Lower lobe of right lung (tissue), 2 donors: ENCODE measurements around the gene DEGS2. TPM values are rescaled to one million over a fixed set of nuclear protein-coding genes. Genes with fewer than 3 reads are reported as not detected.

Experiments
- ATAC-seq, 2 donors: fragments of 200-7000 bp; cut with Tn5 transposase; one replicate each; pipeline ENCODE4 v1.9.1; 2020 to 2022; ENCODE audit warnings: mild to moderate bottlenecking in 2 of 2, moderate library complexity in 2 of 2
- DNase-seq: peaks from one replicate; pipeline ENCODE4 v3.0.0-alpha.2; 2020
- H3K27ac ChIP-seq: fragments of 200-600 bp; one replicate; pipeline ENCODE4 v1.8.0; 2022
- H3K27me3 ChIP-seq: fragments of 200-600 bp; one replicate; pipeline ENCODE4 v1.8.0; 2022; ENCODE audit warnings: low read depth
- H3K36me3 ChIP-seq: fragments of 200-600 bp; one replicate; pipeline ENCODE4 v1.8.0; 2022; ENCODE audit warnings: mild to moderate bottlenecking
- H3K4me1 ChIP-seq: fragments of 200-600 bp; one replicate; pipeline ENCODE4 v1.8.0; 2022
- H3K4me3 ChIP-seq: fragments of 200-600 bp; one replicate; pipeline ENCODE4 v1.8.0; 2022; ENCODE audit warnings: mild to moderate bottlenecking
- H3K9me3 ChIP-seq: fragments of 200-600 bp; one replicate; pipeline ENCODE4 v1.8.0; 2022
- CTCF ChIP-seq: fragments of 200-600 bp; IDR thresholded peaks from one replicate; pipeline ENCODE4 v1.8.0; 2022; ENCODE audit warnings: antibody characterized with exemption, mild to moderate bottlenecking
- intact Hi-C: fragments of 100-400 bp; cut with DNase I; formaldehyde crosslinking; loops from one replicate; pipeline ENCODE4 v1.11.0; 2022
- total RNA-seq: library from RNA; stranded (reverse); fragmentation: NEBNext Ultra II Directional; extraction: Animal tissue kit (Norgen Biotek cat#: 25700); gene quantifications from one replicate; pipeline ENCODE4 v1.2.1, GENCODE V29; 2021
- donor health status: DM: no; HTN: yes; CAD: no; lungs with severe emphysema.

The DEGS2 gene
- total RNA-seq, 1 donor from 2014 or later, result 5.8 TPM

DNA sequence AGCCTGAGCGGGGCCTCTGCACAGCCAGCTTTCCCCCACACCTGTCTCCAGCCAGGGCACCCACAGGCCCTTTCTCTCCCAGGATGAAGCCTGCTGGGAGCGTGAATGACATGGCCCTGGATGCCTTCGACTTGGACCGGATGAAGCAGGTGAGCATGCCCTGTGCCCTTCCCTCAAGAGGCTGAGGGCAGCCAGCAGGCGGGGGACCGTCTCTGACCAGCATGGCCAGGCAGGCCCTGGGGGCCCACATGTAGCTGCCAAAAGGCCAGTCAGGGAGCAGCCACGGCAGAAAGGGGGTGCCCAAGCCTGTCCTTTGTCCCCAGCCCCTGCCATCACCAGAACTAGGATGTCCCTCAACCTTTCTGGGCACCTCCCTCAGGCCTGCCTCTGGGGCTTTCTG lies 18.3 kb downstream of the DEGS2 start:
- TF ChIP-seq CTCF, result no peak
- intact Hi-C loops, result no loop called here
- Histone ChIP-seq H3K4me3 (peak overlapping the region; percentile 21), H3K9me3 (no peaks in the 10 kb centered on the region), H3K4me1 (peaks cover 53% of the 10 kb centered on the region), H3K36me3 (peaks cover 53% of the 10 kb centered on the region), H3K27me3 (no peaks in the 10 kb centered on the region), H3K27ac (peak overlapping the region; percentile 79)
- peak in 1 of 2 donors; percentile 2 for ATAC-seq
- no peak for DNase-seq

GRCh38 chr14:100140452-100141078 lies 18.9 kb downstream of the DEGS2 start:
- peak overlapping the region; percentile 21 for H3K4me3 ChIP-seq
- H3K36me3 ChIP-seq, result peaks cover 58% of the 10 kb centered on the region
- no peaks in the 10 kb centered on the region for H3K27me3 ChIP-seq
- peak overlapping the region; percentile 79 for H3K27ac ChIP-seq
- intact Hi-C loops, result no loop called here
- DNase-seq, result no peak
- peak; percentile 58 for TF ChIP-seq CTCF
- H3K4me1 ChIP-seq, result peaks cover 48% of the 10 kb centered on the region
- H3K9me3 ChIP-seq, result no peaks in the 10 kb centered on the region
- ATAC-seq, result peak; percentile 48 to 65

DNA sequence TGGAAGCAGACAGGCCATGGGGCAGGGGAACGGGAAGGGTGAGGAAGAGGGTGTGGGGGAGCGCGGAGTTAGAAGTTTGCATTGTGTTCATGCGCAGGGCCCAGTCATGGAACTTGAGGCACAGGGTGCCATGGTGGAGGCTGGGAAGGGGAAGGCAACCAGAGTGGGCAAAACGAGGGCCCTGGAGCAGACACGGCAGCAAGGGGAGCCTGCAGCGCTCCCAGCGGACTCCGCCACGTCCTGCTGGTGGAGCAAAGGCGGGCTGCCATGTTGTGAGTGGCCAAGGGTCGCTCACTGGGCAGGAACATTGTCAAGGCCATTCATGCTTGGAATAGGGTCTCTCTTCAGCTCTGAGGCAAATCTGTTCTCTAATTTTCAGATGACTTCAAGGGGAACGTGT lies 20.5 kb downstream of the DEGS2 start:
- intact Hi-C loops, result no loop called here
- Histone ChIP-seq H3K9me3 (no peaks in the 10 kb centered on the region), H3K27ac (no peak overlapping the region), H3K4me1 (peaks cover 34% of the 10 kb centered on the region), H3K36me3 (peaks cover 71% of the 10 kb centered on the region), H3K4me3 (no peak overlapping the region), H3K27me3 (no peaks in the 10 kb centered on the region)
- ATAC-seq (no peak), DNase-seq (no peak)
- no peak for TF ChIP-seq CTCF

DNA sequence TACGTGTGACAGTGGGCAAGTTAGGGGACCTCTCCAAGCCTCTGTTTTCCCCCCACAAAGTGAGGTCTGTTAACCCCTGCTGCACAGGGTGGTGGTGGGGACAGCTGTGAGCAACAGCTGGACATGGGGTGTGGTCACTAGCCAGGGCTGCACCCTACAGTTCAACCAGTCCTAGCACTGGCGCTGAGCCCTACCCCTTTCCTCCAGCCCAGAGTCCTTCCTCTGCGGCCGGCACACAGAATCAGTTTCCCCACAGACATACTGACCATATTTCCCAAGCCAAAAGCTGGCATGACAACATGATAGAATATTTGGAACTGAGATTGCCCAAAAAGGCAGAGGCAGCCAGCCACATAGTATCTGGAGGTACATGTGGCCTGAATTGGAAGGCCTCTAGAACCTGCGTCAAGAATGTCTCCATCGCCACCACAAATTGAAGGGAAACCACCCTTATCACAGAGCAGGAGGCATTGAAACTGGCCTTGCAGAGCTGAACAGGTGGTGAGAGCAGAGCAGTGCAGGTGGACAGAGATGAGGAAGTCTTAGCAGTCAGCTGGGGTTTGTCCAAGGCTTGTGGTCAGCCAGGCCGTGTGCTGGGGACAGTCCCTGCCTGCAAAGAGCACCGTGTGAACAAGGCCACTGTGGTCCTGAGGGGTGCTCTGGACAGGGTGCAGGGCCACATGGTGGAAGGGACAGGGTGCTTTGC lies 21.2 kb downstream of the DEGS2 start:
- Histone ChIP-seq H3K9me3 (no peaks in the 10 kb centered on the region), H3K36me3 (peaks cover 71% of the 10 kb centered on the region), H3K27ac (no peak overlapping the region), H3K27me3 (no peaks in the 10 kb centered on the region), H3K4me3 (no peak overlapping the region), H3K4me1 (peaks cover 30% of the 10 kb centered on the region)
- DNase-seq (no peak), ATAC-seq (peak in 1 of 2 donors; percentile 34)
- intact Hi-C loops, result no loop called here
- TF ChIP-seq CTCF, result no peak

DNA sequence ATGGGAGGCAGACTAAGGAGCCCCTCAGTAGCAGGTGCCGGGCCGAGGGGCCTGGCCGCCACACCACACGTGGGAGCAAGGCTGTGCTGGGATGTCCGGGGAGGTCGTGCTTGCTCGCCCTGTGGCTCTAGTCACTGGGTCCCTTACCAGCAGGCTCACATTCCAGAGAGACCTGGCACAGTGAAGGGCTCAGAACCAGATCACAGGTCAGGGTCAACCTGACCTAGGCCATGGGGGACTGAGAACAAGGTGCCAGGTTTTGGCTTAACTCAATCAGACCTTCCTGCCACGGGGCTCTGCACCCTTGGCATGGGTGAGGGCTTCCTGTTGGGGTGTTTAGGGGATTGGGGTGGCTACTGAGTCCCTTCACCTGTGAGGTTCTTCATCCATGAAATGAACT lies 22.3 kb downstream of the DEGS2 start:
- H3K4me1 ChIP-seq, result peaks cover 20% of the 10 kb centered on the region
- intact Hi-C loops, result no loop called here

More for the DNA sequence above, 22.3 kb downstream of the DEGS2 start:
- Histone ChIP-seq H3K27ac (no peak overlapping the region), H3K4me3 (no peak overlapping the region), H3K36me3 (peaks cover 79% of the 10 kb centered on the region), H3K9me3 (no peaks in the 10 kb centered on the region), H3K27me3 (no peaks in the 10 kb centered on the region)
- TF ChIP-seq CTCF, result no peak
- DNase-seq (no peak), ATAC-seq (no peak)
